ENCODE measurements around the gene ABLIM2. TPM values are rescaled to one million over a fixed set of nuclear protein-coding genes. Genes with fewer than 3 reads are reported as not detected.

The ABLIM2 gene
- total RNA-seq, 1 experiment from 2014 or later: 1.0 TPM

DNA sequence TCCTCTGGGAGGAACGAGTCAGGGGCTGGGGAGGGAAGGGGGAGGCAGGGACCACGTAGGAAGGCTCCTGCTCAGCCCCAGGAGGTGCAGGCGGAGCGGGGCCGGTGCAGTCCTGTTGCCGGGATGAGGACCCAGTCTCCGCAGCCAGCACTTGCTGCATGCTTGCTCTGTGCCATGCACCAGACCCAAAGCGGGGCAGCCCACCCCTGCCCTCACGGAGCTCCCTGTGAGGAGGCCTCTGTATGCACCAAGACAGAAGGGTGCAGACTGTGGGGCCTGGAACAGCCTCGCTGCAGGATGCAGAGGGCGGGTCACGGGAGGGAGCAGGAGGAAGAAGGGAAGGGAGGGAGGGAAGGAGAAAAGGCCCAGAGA, 61.9 kb downstream of the ABLIM2 start:
- Mint-ChIP-seq H3K27me3 (ENCODE audit: low read depth) (peaks cover 5% of the 10 kb centered on the region), H3K9me3 (peaks cover 30% of the 10 kb centered on the region in 2 experiments), H3K36me3 (ENCODE audit: insufficient read depth in 1 of 3, low read depth in 3 of 3) (peaks cover 18 to 26% (median 24%) of the 10 kb centered on the region in 3 experiments), H3K27ac (no peak overlapping the region), H3K4me1 (peaks cover 3 to 5% of the 10 kb centered on the region in 2 experiments; a peak in 2 of 4 replicates), H3K4me3 (no peak overlapping the region)
- Histone ChIP-seq H3K79me1 (ENCODE audit: insufficient read depth, low read depth, low read length, poor library complexity, severe bottlenecking) (no peaks in the 10 kb centered on the region), H2BK12ac (ENCODE audit: insufficient read length, low read depth, low read length) (no peak overlapping the region), H4K20me1 (ENCODE audit: control insufficient read depth, insufficient read depth, insufficient read length) (no peaks in the 10 kb centered on the region), H4K91ac (ENCODE audit: insufficient read length, low read depth, low read length) (no peak overlapping the region), H3K27ac (ENCODE audit: insufficient read length, low read depth, low read length) (no peak overlapping the region), H2BK5ac (ENCODE audit: insufficient read length, low read length) (no peak overlapping the region), H3T11ph (ENCODE audit: low read length) (no peak overlapping the region), H2AK5ac (ENCODE audit: insufficient read length, low read length) (no peak overlapping the region), H3K79me2 (ENCODE audit: insufficient read depth, low read length) (no peaks in the 10 kb centered on the region), H3K9me3 (ENCODE audit: control insufficient read depth, low read depth, low read length) (no peaks in the 10 kb centered on the region), H3K4me1 (ENCODE audit: insufficient read depth, low read length) (no peaks in the 10 kb centered on the region), H3K18ac (ENCODE audit: insufficient read length, low read depth, low read length) (no peak overlapping the region), H2AFZ (ENCODE audit: low read length) (no peak overlapping the region), H2BK120ac (ENCODE audit: low read depth, low read length, poor library complexity, severe bottlenecking) (no peak overlapping the region), H3K27me3 (ENCODE audit: insufficient read depth, low read length) (no peaks in the 10 kb centered on the region; the same call in 1 of the 2 replicates), H3K23ac (ENCODE audit: insufficient read length, low read depth, low read length) (no peak overlapping the region), H3K56ac (ENCODE audit: insufficient read length, low read depth, low read length) (no peak overlapping the region), H4K8ac (replicated peaks; ENCODE audit: insufficient read length, low read depth, low read length) (no peak overlapping the region), H4K5ac (ENCODE audit: insufficient read length, low read depth, low read length) (no peak overlapping the region), H3K23me2 (ENCODE audit: insufficient read length, low read depth, low read length, poor library complexity, severe bottlenecking) (no peaks in the 10 kb centered on the region), H3K9ac (ENCODE audit: extremely low read depth, insufficient read length, low read length) (no peak overlapping the region), H3K4me2 (ENCODE audit: insufficient read depth, insufficient read length, low read length) (no peak overlapping the region), H2BK20ac (ENCODE audit: low read depth, low read length, poor library complexity, severe bottlenecking) (no peak overlapping the region), H3K4ac (ENCODE audit: low read depth, low read length) (no peak overlapping the region), H3K14ac (ENCODE audit: insufficient read depth, low read length) (no peak overlapping the region), H2BK15ac (ENCODE audit: low read depth, low read length) (no peak overlapping the region)
- WGBS (ENCODE audit: extremely low coverage, insufficient read length, low lambda C conversion rate): no CpG with 5 or more reads among the region's 12 CpGs
- no peak for DNase-seq
- no peak for TF ChIP-seq CTCF (conservative IDR thresholded peaks at IDR 0.05)
